ENCODE measurements around the gene KRTAP10-5.
"Not testable (repeated sequence)": the region's sequence is repeated elsewhere in the genome, so short reads cannot be mapped to it uniquely, and the experiment has no call there.

Gene KRTAP10-5

GRCh38 chr21:44590897-44591800 is 10.7 kb upstream of the KRTAP10-5 start:
- DNase-seq, result not testable (repeated sequence)

GRCh38 chr21:44590311-44590721 is 9.9 kb upstream of the KRTAP10-5 start:
- no peak for DNase-seq

GRCh38 chr21:44589586-44590305 is 9.3 kb upstream of the KRTAP10-5 start:
- no peak for DNase-seq

GRCh38 chr21:44589094-44589493 is 8.7 kb upstream of the KRTAP10-5 start:
- no peak for DNase-seq

GRCh38 chr21:44585892-44586291 is 5.5 kb upstream of the KRTAP10-5 start:
- DNase-seq, result no peak

- peak in 1 of 5 experiments; percentile 69 for DNase-seq
These were observed 3.4 kb upstream of the KRTAP10-5 start for GRCh38 chr21:44583800-44584147.

GRCh38 chr21:44583089-44583799 is 2.8 kb upstream of the KRTAP10-5 start:
- DNase-seq, result no peak

GRCh38 chr21:44582055-44582454 is 1.7 kb upstream of the KRTAP10-5 start:
- no peak for DNase-seq

- DNase-seq, result no peak
These were observed 754 bp upstream of the KRTAP10-5 start for GRCh38 chr21:44581158-44581557.

- no peak for DNase-seq
These were observed 615 bp downstream of the KRTAP10-5 start for GRCh38 chr21:44579833-44580144.

- DNase-seq, result no peak
These were observed 1.2 kb downstream of the KRTAP10-5 start for GRCh38 chr21:44579056-44579832.

- DNase-seq, result no peak
These were observed 1.9 kb downstream of the KRTAP10-5 start for GRCh38 chr21:44578371-44579055.

GRCh38 chr21:44576025-44576420 is 4.4 kb downstream of the KRTAP10-5 start:
- no peak for DNase-seq

- DNase-seq, result no peak
These were observed 4.9 kb downstream of the KRTAP10-5 start for GRCh38 chr21:44575307-44576024.

- DNase-seq, result peak in 1 of 5 experiments; percentile 19
These were observed 5.7 kb downstream of the KRTAP10-5 start for GRCh38 chr21:44574457-44575306.

GRCh38 chr21:44573630-44574456 is 6.6 kb downstream of the KRTAP10-5 start, which contains the start of gene KRTAP10-4:
Gene KRTAP10-4 (plus strand): TSS chr21:44573729. CDS start chr21:44573759, 30 bp downstream.
- not testable (repeated sequence) for DNase-seq

GRCh38 chr21:44572959-44573583 is 7.3 kb downstream of the KRTAP10-5 start:
- DNase-seq, result no peak

Data from T-helper 2 cell (primary cell).